Left cardiac atrium (tissue), 4 donors: ENCODE data around the gene PMVK. TPM values are rescaled to one million over a fixed set of nuclear protein-coding genes. Genes with fewer than 3 reads are reported as not detected.

Experiments
- ATAC-seq, 2 donors: fragments of 200-7000 bp; cut with Tn5 transposase; one replicate each; pipeline ENCODE4 v1.9.1; 2020; ENCODE audit warnings: mild to moderate bottlenecking in 2 of 2, moderate library complexity in 2 of 2
- DNase-seq: peaks from one replicate; pipeline ENCODE4 v3.0.0-alpha.2; 2020
- intact Hi-C, 2 donors: fragments of 100-400 bp; cut with DNase I; formaldehyde crosslinking; loops; one replicate each; pipeline versions ENCODE4 v1.14.1 to v1.15.1; 2022 to 2023
- total RNA-seq, 2 donors: library from RNA; stranded (reverse); fragmentation: NEBNext Ultra II Directional; extraction: Animal tissue kit (Norgen Biotek cat#: 25700); gene quantifications; one replicate each; pipeline ENCODE4 v1.2.1, GENCODE V29; 2021
- donor health status: DM: no; HTN: yes; CAD: no.
- donor health status: DM: no; HTN: yes; CAD: no; lungs with severe emphysema.
- donor health status: DM: yes; HTN: yes; CAD: no.
- donor health status: Dilated cardiomyopathy.

PMVK gene
- total RNA-seq, 2 donors from 2014 or later = 55.9 to 63.7 TPM

DNA sequence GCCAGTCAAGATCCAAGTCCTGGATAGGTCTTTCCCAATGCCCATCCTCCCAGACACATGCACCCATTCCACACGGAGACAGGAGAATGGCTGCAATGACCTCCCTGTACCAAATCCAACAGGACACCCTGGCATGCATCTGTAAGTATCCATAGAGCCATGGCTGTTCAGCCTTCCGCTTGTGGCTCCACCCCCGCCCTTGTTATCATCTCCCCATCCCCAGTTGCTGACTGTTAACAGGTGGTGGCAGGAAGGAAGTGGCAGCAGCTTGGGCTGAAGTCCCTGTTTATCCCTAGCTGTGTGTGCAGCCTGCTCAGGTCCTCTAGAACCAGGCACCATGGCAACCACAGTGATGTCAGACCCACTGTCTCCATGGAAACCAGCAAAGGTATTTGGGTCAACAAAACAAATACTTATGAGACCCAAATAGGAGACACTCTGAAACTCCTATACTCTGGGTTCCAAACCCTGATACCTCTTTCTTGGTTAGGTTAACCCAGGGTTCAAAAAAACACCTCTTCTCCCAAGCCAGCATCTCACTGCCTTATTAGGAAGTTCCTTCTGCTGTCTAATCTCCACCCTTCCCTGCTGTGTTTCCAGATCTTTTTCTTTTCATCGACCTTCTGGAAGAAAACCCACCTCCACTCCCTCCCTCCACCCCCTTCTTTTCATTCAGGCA, 18.7 kb upstream of the PMVK start:
- intact Hi-C loops = no loop called here
- peak; percentile 49 for DNase-seq
- peak; percentile 22 to 31 for ATAC-seq

- intact Hi-C loops = no loop called here
Observed at GRCh38 chr1:154954541-154954940, 18.0 kb upstream of the PMVK start.

DNA sequence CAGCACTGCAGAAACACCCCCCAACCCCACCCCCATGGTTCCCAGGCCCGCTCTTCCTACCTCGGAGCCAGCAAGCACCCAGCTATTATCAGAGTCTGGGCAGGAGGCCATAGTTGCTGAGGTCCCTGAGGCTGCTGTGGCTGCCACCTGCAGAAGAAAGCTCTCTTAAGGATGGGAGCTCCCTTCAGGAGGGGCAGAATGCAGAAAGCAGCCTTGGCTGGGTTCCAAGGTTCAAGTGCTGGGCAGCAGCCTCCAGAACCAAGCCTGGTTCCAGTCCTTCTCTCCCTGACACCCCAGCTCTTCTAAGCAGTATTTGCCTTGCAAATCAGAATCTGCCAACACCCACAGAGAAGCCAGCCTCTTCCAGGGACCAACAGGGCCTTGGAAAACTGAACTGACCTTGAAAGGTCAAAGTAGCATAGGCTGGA, 17.1 kb upstream of the PMVK start:
- DNase-seq (no peak), ATAC-seq (no peak)
- intact Hi-C loops = no loop called here

More at GRCh38 chr1:154954541-154954940, 18.0 kb upstream of the PMVK start:
- ATAC-seq = no peak
- DNase-seq = no peak

DNA sequence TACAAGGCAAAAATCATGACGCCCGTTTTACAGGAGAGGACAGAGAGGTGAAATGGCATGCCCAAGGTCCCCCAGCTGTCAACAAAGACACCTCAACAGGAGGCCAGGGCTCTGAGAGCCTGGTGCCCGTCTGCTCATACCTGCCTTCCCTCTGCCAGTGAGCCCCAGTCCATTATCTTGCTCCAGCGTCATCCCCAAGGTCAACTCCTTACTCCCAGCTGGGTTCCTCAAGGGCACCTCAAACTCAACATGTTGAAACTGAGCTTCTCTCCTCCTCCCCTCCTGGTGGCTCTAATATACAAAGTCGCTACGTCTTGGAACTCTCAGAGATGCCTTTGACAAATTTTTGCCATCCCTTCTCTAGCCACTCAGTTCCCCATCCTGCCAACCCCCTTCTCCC, 16.1 kb upstream of the PMVK start:
- DNase-seq = no peak
- no peak for ATAC-seq
- intact Hi-C loops = no loop called here

GRCh38 chr1:154951901-154952657, 15.6 kb upstream of the PMVK start:
- DNase-seq = no peak
- intact Hi-C loops = no loop called here
- no peak for ATAC-seq

DNA sequence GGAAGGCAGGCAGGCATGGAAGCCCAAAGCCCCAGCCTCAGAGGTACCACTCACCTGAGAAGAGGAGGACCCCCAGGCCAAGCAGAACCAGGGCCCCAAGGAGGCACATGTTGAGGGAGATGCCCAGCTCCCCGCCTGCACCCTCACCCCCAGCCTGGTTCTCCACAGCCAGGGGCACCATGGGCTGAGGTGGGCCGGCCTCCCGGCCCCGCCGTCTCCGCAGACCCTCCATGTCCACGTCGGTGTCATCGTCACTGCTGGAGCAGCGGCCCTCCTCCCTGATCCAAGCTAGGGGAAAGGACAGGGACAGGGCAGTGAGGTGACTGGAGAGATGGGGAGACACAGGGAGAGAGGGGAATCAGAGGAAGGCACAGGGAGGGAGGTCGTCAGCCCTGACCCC, 11.6 kb upstream of the PMVK start:
- ATAC-seq = no peak
- DNase-seq = no peak
- intact Hi-C loops = no loop called here

DNA sequence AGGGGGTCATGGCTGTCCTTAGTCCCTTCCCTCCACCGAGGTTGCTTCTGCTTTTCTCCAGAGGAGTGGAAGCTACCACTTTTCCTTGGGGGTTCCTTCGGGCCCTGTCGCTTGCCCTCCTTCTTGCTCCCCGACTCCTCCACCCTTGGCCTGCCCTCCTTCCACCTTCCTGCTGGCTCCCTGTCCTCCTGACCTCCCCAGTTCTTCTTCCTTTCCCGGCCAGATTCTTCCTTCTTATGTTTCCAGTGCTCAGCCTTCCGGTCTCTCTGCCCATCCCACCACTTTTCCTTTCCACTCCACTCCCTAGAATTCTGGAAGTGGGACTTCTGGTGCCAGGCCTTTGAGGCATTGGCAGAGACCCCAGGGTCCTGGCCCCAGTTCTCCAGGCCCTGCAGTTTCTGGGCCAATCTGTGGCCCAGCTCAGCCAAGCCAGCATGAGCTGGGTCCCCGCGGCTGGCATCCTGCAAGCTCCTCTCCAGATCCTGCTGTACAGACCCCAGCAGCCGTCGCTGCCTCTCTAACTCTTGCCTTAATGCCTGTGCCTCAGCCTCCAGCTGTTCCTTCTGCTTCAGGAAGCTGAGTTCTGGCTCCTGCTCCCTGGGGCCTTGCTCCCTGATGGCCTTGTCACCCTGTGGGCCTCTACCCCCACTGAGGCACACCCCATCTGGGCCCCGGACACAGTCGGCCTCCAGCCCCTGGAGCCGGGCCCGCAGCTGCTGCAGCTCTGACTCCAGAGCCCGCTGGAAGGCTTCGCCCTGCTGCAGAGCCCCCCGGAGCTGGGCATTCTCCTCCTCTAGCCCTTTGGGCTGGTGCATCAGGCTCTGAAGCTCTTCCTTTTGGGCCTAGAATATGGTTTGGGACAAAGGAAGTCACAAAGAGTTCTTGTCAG, 9.7 kb upstream of the PMVK start:
- DNase-seq = no peak
- intact Hi-C loops = loop anchor here in 1 of 2 donors (2.0 kb wide), 1 partner anchor 39 kb away; no protein-coding TSS in a partner anchor

DNA sequence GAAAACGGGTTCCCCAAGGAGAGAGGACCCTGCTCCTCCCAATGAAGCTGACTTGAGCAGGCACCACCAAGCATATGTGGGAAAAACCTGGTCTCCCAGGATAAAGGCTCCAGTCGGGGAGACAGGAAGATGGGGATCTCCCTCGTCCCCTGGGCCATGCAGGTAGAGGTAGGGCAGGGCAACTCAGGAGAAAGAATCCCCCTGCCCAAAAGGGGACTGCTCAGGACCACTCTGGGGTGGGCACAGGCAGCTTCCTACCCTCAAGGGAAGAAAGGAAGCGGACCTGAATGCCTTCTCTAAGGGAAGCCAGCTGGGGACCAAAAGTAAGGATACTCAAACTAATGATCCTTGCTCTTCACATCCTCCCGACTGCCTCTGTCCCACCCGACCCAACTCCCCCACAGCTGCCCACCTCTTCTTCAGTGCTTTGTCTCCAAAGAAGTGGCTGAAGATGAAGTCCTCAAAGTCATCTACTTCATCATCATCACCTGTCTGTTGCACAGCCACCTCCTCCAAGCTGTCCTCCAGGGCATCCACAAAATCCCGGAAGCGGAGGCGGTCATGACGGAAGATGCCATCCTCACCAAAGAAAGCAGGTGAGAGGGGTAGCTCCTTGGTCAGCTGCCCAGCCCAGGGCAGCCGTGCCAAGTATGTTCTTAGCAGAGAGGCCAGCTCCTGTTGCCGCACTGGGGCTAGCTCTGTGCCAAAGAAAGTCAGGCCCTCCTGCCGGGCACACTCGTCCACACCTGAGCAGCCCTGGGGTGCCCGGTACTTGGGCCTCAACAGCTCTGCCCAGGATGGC, 8.8 kb upstream of the PMVK start:
- ATAC-seq (no peak), DNase-seq (no peak)
- intact Hi-C loops = loop anchor here in 1 of 2 donors (2.0 kb wide), 1 partner anchor 39 kb away; no protein-coding TSS in a partner anchor

More for the DNA sequence above, 9.7 kb upstream of the PMVK start:
- ATAC-seq = no peak

DNA sequence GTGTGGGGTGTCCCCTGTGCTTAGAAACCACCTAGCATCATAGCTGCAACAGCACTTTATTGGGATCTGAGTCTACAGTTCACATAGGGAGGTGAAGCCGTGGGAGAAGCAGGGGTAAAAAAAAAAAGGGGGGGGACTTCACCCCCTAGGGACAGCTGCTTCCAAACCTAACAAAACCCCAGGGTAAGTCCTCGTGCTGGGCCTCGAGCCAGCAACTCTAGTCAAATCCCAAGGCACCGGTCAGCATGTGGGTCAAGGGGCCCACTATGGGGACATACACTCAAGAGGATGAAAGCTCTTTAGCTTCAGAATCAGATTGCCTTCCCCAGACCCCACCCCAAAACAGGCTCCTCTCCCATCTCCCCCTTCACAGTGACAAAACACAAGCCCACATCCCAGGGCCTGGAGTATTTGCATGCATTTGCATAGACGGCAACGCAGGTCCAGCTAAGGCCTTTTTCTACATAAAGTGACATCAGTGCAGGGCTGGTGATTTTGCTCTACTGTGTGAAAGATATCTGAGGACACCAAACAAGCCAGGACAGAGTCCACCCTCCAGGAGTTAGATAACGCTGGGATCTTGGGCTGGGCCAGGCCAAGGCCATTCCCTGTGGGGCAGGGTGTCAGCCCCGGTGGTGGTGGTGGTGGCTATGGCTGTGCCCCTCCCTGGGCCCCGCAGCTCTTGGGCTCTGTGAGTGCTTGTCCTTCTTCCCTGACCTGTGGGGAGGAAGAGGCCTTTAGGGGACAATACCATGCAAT, 8.1 kb upstream of the PMVK start:
- peak in 1 of 2 donors; percentile 20 for ATAC-seq
- intact Hi-C loops = loop anchor here in 1 of 2 donors (2.0 kb wide), 1 partner anchor 38 kb away; no protein-coding TSS in a partner anchor
- DNase-seq = no peak

GRCh38 chr1:154943649-154944400, 7.3 kb upstream of the PMVK start:
- DNase-seq = peak; percentile 32
- intact Hi-C loops = loop anchor here in 1 of 2 donors (2.0 kb wide), 1 partner anchor 37 kb away; no protein-coding TSS in a partner anchor
- peak; percentile 43 to 50 for ATAC-seq

DNA sequence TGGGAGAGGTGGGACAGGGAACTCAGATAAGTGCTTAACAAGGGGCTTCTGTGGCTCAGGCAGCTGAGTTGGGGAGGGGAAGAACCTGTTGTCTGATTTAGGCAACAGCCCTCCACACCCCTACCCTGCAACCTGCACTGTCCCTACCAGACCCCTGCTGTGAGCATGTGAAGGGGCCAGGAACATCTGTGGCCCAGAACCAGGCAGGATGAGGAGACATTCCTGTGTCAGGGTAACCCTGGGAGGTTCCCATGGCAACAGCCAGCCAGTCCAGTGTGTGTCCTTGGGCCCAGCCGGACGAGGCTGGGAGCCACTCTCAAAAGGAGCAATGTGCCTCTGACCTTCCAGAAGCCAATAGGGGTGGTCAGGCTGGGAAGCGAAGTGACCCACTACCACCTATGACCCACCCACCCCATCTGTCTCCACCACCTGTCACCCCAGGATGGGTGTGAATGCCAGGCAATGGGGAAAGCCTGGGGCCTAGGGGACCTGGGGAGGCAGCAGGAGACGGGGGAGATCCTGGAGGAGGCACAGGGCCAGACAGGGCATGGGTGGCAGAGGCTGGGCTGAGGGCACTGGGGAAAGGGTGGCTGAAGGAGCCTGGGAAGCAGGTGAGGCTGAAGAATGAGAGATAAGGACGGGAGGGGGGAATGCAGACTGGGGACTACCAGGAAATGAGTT, 5.0 kb upstream of the PMVK start:
- no peak for ATAC-seq
- DNase-seq = peak; percentile 29
- intact Hi-C loops = no loop called here

DNA sequence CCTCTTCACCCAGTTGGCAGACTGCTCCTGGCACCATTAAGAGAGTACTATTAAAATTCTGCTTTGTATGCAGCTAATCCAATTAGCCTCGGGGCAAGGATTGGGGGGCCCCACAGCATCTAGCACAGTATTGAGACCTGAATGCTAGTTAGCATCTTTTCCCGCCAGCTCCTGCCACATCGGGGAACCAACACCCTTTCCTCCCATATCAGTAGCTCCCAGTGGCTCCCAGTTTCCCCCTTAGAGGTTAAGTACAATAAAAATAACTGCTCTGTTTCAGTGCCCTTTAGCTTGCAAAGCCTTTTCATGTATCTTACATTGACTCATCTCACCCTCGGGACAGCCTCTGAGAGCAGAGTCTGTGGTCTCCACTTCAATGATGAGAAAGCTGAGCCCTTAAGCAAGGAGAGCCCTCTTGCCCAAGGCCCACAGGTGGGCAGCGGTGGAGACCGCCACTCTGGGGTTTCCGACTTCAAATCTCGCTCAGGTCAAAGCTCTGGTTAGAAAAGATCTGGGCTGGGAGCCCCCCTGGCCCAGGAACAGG, 4.2 kb upstream of the PMVK start:
- DNase-seq (no peak), ATAC-seq (no peak)
- intact Hi-C loops = no loop called here

DNA sequence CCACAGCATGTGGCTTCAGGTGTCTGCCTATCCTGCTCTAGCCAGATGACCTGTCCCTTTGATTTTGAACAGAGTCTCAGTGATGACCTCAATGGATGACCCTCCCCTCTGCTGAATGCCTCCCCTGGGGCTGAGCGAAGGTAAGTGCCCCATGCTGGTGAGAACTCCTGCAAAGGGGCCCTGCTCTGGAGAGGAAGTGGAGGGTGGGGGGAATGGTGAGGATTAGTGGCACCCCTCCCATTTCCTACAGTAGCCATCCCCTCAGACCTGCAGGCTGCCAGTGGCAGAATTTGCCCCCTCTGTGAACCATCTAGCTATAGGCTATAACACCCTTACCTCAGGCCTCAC, 3.7 kb upstream of the PMVK start:
- intact Hi-C loops = no loop called here
- DNase-seq (no peak), ATAC-seq (no peak)

- intact Hi-C loops = no loop called here
- ATAC-seq = no peak
- DNase-seq = no peak
Observed at GRCh38 chr1:154938604-154939399, 2.3 kb upstream of the PMVK start.

DNA sequence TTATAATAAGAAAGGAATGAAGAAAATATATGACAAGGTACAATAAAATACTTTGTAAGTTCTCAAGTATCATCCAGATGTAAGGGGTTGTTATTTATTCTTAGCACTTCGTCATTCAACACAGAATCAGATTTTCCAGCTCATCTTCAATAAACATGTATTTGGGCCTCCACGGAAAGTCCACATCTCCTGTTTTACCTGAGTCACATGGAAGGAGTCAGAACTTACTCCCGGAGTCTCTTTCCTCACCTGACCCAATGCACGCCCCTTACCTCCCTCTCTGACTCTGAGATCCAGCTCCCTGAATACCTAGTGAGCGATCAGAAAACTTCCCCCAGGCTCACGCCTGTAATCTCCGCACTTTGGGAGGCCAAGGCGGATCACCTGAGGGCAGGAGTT, 1.5 kb upstream of the PMVK start:
- no peak for ATAC-seq
- intact Hi-C loops = loop anchor here in 1 of 2 donors (2.0 kb wide), 1 partner anchor 25 kb away; no protein-coding TSS in a partner anchor
- no peak for DNase-seq
